SK-N-SH (cell line): ENCODE results near the gene CD93.

Source experiments
- CHD2 ChIP-seq: fragments of 150-350 bp; IDR thresholded peaks from 2 replicates; pipeline ENCODE4 v1.6.1; 2018; ENCODE audit warnings: low read length; ENCODE audit not compliant: partially characterized antibody
- CTCF ChIP-seq: fragments of 200-600 bp; sonication (generic); IDR thresholded peaks from 2 replicates; pipeline ENCODE4 v1.6.1; 2017; ENCODE audit warnings: antibody characterized with exemption, mild to moderate bottlenecking, moderate library complexity
- EP300 ChIP-seq, 2 experiments: IDR thresholded peaks; 2 replicates each; pipeline versions ENCODE4 v1.4.0 to v1.6.1; 2012; ENCODE audit warnings: borderline replicate concordance in 1 of 2, low read depth in 1 of 2, low read length in 1 of 2
- GABPA ChIP-seq: IDR thresholded peaks from 2 replicates; pipeline ENCODE4 v1.4.0; 2012; ENCODE audit warnings: low read depth, mild to moderate bottlenecking
- JUND ChIP-seq: IDR thresholded peaks from 2 replicates; pipeline ENCODE4 v1.4.0; 2012
- MEF2A ChIP-seq: IDR thresholded peaks from 2 replicates; pipeline ENCODE4 v1.4.0; 2012; ENCODE audit warnings: low read depth, borderline replicate concordance
- MXI1 ChIP-seq: IDR thresholded peaks from 2 replicates; pipeline ENCODE4 v1.6.1; 2012; ENCODE audit warnings: mild to moderate bottlenecking, low read depth, low read length, improper control_type of control experiment
- NFIC ChIP-seq: IDR thresholded peaks from 2 replicates; pipeline ENCODE4 v1.4.0; 2012; ENCODE audit warnings: borderline replicate concordance
- POLR2AphosphoS5 ChIP-seq: IDR thresholded peaks from 2 replicates; pipeline ENCODE4 v1.6.1; 2012; ENCODE audit warnings: low read depth, low read length
- RCOR1 ChIP-seq: fragments of 150-350 bp; IDR thresholded peaks from 2 replicates; pipeline ENCODE4 v1.6.1; 2017; ENCODE audit warnings: antibody characterized with exemption, low read length
- SIN3A ChIP-seq: IDR thresholded peaks from 2 replicates; pipeline ENCODE4 v1.6.1; 2012; ENCODE audit warnings: low read depth, mild to moderate bottlenecking, low read length, moderate library complexity, borderline replicate concordance
- TCF12 ChIP-seq: IDR thresholded peaks from 2 replicates; pipeline ENCODE4 v1.4.0; 2012
- TEAD4 ChIP-seq: IDR thresholded peaks from 2 replicates; pipeline ENCODE4 v1.4.0; 2012; ENCODE audit warnings: mild to moderate bottlenecking, borderline replicate concordance; ENCODE audit not compliant: insufficient read depth

GRCh38 chr20:23047738-23048214 lies 38.3 kb downstream of the CD93 start:
- TF ChIP-seq CTCF (no peak), POLR2AphosphoS5 (no peak), GABPA (no peak), NFIC (no peak), TEAD4 (no peak), TCF12 (no peak), MXI1 (no peak), SIN3A (no peak), EP300 (IDR thresholded peaks at IDR 0.05; ENCODE audit: borderline replicate concordance in 1 of 2, low read depth in 1 of 2, low read length in 1 of 2) (no peak), CHD2 (no peak), RCOR1 (no peak), JUND (no peak), MEF2A (no peak)
